ENCODE data around the gene HDAC4.

The HDAC4 gene

GRCh38 chr2:239247401-239248245 is 153.2 kb downstream of the HDAC4 start:
- DNase-seq, result no peak

GRCh38 chr2:239246723-239247122 is 154.1 kb downstream of the HDAC4 start:
- DNase-seq, result no peak

- no peak for DNase-seq
Measured at GRCh38 chr2:239245872-239246721, 154.7 kb downstream of the HDAC4 start.

- DNase-seq, result no peak
Measured at GRCh38 chr2:239245107-239245506, 155.7 kb downstream of the HDAC4 start.

GRCh38 chr2:239244625-239245024 is 156.2 kb downstream of the HDAC4 start:
- DNase-seq, result no peak

- no peak for DNase-seq
Measured at GRCh38 chr2:239241431-239241960, 159.3 kb downstream of the HDAC4 start.

GRCh38 chr2:239240414-239240881 is 160.4 kb downstream of the HDAC4 start:
- DNase-seq, result no peak

- no peak for DNase-seq
Measured at GRCh38 chr2:239239607-239240413, 161.0 kb downstream of the HDAC4 start.

- DNase-seq, result no peak
Measured at GRCh38 chr2:239238839-239239606, 161.8 kb downstream of the HDAC4 start.

- no peak for DNase-seq
Measured at GRCh38 chr2:239238381-239238780, 162.4 kb downstream of the HDAC4 start.

GRCh38 chr2:239236808-239237205 is 164.0 kb downstream of the HDAC4 start:
- DNase-seq, result no peak

GRCh38 chr2:239236043-239236807 is 164.6 kb downstream of the HDAC4 start:
- no peak for DNase-seq

GRCh38 chr2:239235311-239235710 is 165.5 kb downstream of the HDAC4 start:
- DNase-seq, result no peak

- no peak for DNase-seq
Measured at GRCh38 chr2:239234191-239235175, 166.3 kb downstream of the HDAC4 start.

- no peak for DNase-seq
Measured at GRCh38 chr2:239233576-239233975, 167.2 kb downstream of the HDAC4 start.

- DNase-seq, result no peak
Measured at GRCh38 chr2:239232195-239232578, 168.6 kb downstream of the HDAC4 start.

GRCh38 chr2:239231231-239232194 is 169.3 kb downstream of the HDAC4 start:
- DNase-seq, result no peak

GRCh38 chr2:239230318-239231052 is 170.3 kb downstream of the HDAC4 start:
- DNase-seq, result no peak
